OCI-LY7 (cell line): ENCODE measurements around the gene C8B. TPM values are rescaled to one million over a fixed set of nuclear protein-coding genes. Genes with fewer than 3 reads are reported as not detected.

Source experiments
- BruUV-seq: library from RNA; stranded (reverse); fragments of 400-500 nt; replicated peaks from 2 replicates; lab custom pipeline; 2021; lab: Mats Ljungman, UMichigan
- CTCF ChIA-PET: fragments of 300-600 bp; sonication (Branson Sonifier 250); formaldehyde crosslinking; loops from one replicate; lab custom pipeline; 2022; ENCODE audit warnings: antibody characterized with exemption; ENCODE audit not compliant: unreplicated experiment; lab: Charles Lee
- POLR2A ChIA-PET: fragments of 300-600 bp; sonication (Branson Sonifier 250); formaldehyde crosslinking; loops from one replicate; lab custom pipeline; 2022; ENCODE audit warnings: antibody characterized with exemption; lab: Charles Lee
- DNase-seq: peaks from one replicate; pipeline ENCODE4 v3.0.0-alpha.2; 2015; ENCODE audit warnings: low spot score
- H2AFZ ChIP-seq: fragments of 200-600 bp; sonication (generic), shearing (Covaris generic); 2 replicates; pipeline ENCODE4 v1.6.1; 2014; ENCODE audit warnings: mild to moderate bottlenecking, antibody characterized with exemption, low read length, moderate library complexity
- H3K27ac ChIP-seq: fragments of 200-600 bp; sonication (generic); 2 replicates; pipeline ENCODE4 v1.5.1; 2014; ENCODE audit warnings: mixed run types, low read depth, mild to moderate bottlenecking, moderate library complexity, low read length, inconsistent platforms; ENCODE audit not compliant: poor library complexity, severe bottlenecking
- H3K36me3 ChIP-seq: fragments of 200-600 bp; sonication (generic); 2 replicates; pipeline ENCODE4 v1.6.1; 2014; ENCODE audit warnings: mild to moderate bottlenecking, antibody characterized with exemption, low read length, moderate library complexity, mixed read lengths; ENCODE audit not compliant: insufficient read depth
- H3K4me1 ChIP-seq: fragments of 200-600 bp; sonication (generic); 2 replicates; pipeline ENCODE4 v1.5.1; 2014; ENCODE audit warnings: mild to moderate bottlenecking, low read length; ENCODE audit not compliant: insufficient read depth, poor library complexity, severe bottlenecking
- H3K4me2 ChIP-seq: fragments of 200-600 bp; sonication (generic); 2 replicates; pipeline ENCODE4 v1.6.1; 2014; ENCODE audit warnings: mild to moderate bottlenecking, low read length
- H3K4me3 ChIP-seq: fragments of 200-600 bp; sonication (generic); 2 replicates; pipeline ENCODE4 v1.5.1; 2014; ENCODE audit warnings: mild to moderate bottlenecking, low read depth, low read length; ENCODE audit not compliant: poor library complexity, severe bottlenecking
- H3K79me2 ChIP-seq: fragments of 200-600 bp; sonication (generic); 2 replicates; pipeline ENCODE4 v1.6.1; 2016; ENCODE audit warnings: low read depth, mild to moderate bottlenecking, low read length, moderate library complexity, mixed read lengths; ENCODE audit not compliant: insufficient read depth
- H3K9me2 ChIP-seq: fragments of 200-600 bp; sonication (generic); 2 replicates; pipeline ENCODE4 v1.6.1; 2016; ENCODE audit warnings: mild to moderate bottlenecking, low read length, mixed read lengths; ENCODE audit not compliant: insufficient read depth
- H3K9me3 ChIP-seq: fragments of 200-600 bp; sonication (generic); 2 replicates; pipeline ENCODE4 v1.6.1; 2014; ENCODE audit warnings: mild to moderate bottlenecking, mixed run types, low read length, mixed read lengths
- H4K20me1 ChIP-seq: fragments of 200-600 bp; sonication (generic); 2 replicates; pipeline ENCODE4 v1.6.1; 2014; ENCODE audit warnings: mild to moderate bottlenecking, antibody characterized with exemption, low read length, moderate library complexity, mixed read lengths; ENCODE audit not compliant: insufficient read depth
- CTCF ChIP-seq: fragments of 200-600 bp; sonication (generic); conservative IDR thresholded peaks from 2 replicates; pipeline ENCODE4 v1.5.1; 2014; ENCODE audit warnings: mild to moderate bottlenecking, antibody characterized with exemption, low read length, moderate library complexity, mixed read lengths
- EZH2phosphoT487 ChIP-seq: fragments of 200-600 bp; sonication (generic); IDR thresholded peaks from 2 replicates; pipeline ENCODE4 v1.6.1; 2018; ENCODE audit warnings: low read depth, borderline replicate concordance, mild to moderate bottlenecking, mixed run types, antibody characterized with exemption, low read length, moderate library complexity, mixed read lengths
- intact Hi-C: fragments of 100-400 bp; cut with micrococcal nuclease; formaldehyde crosslinking; loops from one replicate; pipeline ENCODE4 v1.10.0; 2022; ENCODE audit not compliant: unreplicated experiment
- total RNA-seq, 2 experiments: library from RNA; depleted of rRNA in 1 of 2; stranded (reverse); fragments of >200 nt in 1 of 2; shearing (Covaris generic) in 1 of 2; gene quantifications; 2 replicates each; pipeline ENCODE4 v1.2.3, GENCODE V29; 2014 to 2022

C8B gene
- total RNA-seq, 2 experiments from 2014 or later, result not detected

- no peak for DNase-seq
- no peaks in the 10 kb centered on the region for H3K9me2 ChIP-seq
- H3K9me3 ChIP-seq, result no peaks in the 10 kb centered on the region
- H3K4me3 ChIP-seq, result no peak overlapping the region
- no peaks in the 10 kb centered on the region for H3K4me1 ChIP-seq
- TF ChIP-seq EZH2phosphoT487 (no peak), CTCF (no peak)
- H3K36me3 ChIP-seq, result no peaks in the 10 kb centered on the region
- no peaks in the 10 kb centered on the region for H4K20me1 ChIP-seq
- no TSS peak for BruUV-seq
- H2AFZ ChIP-seq, result no peak overlapping the region
- ChIA-PET CTCF (no interaction called here), POLR2A (interaction anchor here (0.7 kb wide), 1 partner anchor 8 kb away, joined by 3 read pairs; no protein-coding TSS in a partner anchor)
- intact Hi-C loops, result no loop called here
- H3K79me2 ChIP-seq, result no peaks in the 10 kb centered on the region
- no peak overlapping the region for H3K4me2 ChIP-seq
- no peak overlapping the region for H3K27ac ChIP-seq
These were observed 40.6 kb downstream of the C8B start for GRCh38 chr1:56925193-56925592.

GRCh38 chr1:56924116-56924515 is 41.7 kb downstream of the C8B start:
- CTCF ChIA-PET, result no interaction called here

GRCh38 chr1:56923201-56923600 is 42.6 kb downstream of the C8B start:
- CTCF ChIA-PET, result no interaction called here
- no peak for DNase-seq
- TF ChIP-seq EZH2phosphoT487, result no peak
- TF ChIP-seq CTCF, result no peak
- Histone ChIP-seq H3K9me2 (no peaks in the 10 kb centered on the region), H3K4me1 (no peaks in the 10 kb centered on the region), H3K36me3 (no peaks in the 10 kb centered on the region), H3K4me3 (no peak overlapping the region), H3K79me2 (no peaks in the 10 kb centered on the region), H3K27ac (no peak overlapping the region), H3K9me3 (no peaks in the 10 kb centered on the region), H4K20me1 (no peaks in the 10 kb centered on the region), H3K4me2 (no peak overlapping the region), H2AFZ (no peak overlapping the region)
- BruUV-seq, result no TSS peak
- intact Hi-C loops, result no loop called here
- POLR2A ChIA-PET, result no interaction called here

More at GRCh38 chr1:56924116-56924515, 41.7 kb downstream of the C8B start:
- H3K27ac ChIP-seq, result no peak overlapping the region
- H3K9me3 ChIP-seq, result no peaks in the 10 kb centered on the region
- BruUV-seq, result no TSS peak
- POLR2A ChIA-PET, result no interaction called here
- no peaks in the 10 kb centered on the region for H4K20me1 ChIP-seq
- H3K4me3 ChIP-seq, result no peak overlapping the region
- H3K79me2 ChIP-seq, result no peaks in the 10 kb centered on the region
- no peaks in the 10 kb centered on the region for H3K4me1 ChIP-seq
- no peak for DNase-seq
- H3K4me2 ChIP-seq, result no peak overlapping the region
- TF ChIP-seq EZH2phosphoT487, result no peak
- TF ChIP-seq CTCF, result no peak
- H2AFZ ChIP-seq, result no peak overlapping the region
- no peaks in the 10 kb centered on the region for H3K36me3 ChIP-seq
- H3K9me2 ChIP-seq, result no peaks in the 10 kb centered on the region
- intact Hi-C loops, result no loop called here
